Kidney tubule cell (primary cell): Measurements from ENCODE around the gene VWA5B1.
A peak's percentile ranks its signal among the peaks of the same experiment; 100 is the strongest.

Experiments
- DNase-seq: peaks from one replicate; pipeline ENCODE4 v3.0.0-alpha.2; 2018; ENCODE audit warnings: low spot score

VWA5B1 gene

DNA sequence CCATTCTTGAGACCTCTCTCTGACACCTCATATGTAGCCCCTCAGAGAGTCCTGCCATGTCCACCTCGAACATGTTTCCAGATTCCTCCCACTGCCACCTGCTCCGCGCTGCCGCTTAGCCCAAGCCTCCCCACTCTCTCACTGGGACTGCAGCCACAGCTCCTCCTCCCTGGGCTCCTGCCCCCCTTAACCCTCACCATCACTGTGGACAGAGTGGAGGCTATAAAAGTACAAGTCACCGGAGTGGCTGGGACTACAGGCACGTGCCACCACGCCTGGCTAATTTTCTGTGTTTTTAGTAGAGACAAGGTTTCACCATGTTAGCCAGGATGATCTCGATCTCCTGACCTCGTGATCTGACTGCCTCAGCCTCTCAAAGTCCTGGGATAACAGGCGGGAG, 77.0 kb downstream of the VWA5B1 start:
- DNase-seq: peak; percentile 14

DNA sequence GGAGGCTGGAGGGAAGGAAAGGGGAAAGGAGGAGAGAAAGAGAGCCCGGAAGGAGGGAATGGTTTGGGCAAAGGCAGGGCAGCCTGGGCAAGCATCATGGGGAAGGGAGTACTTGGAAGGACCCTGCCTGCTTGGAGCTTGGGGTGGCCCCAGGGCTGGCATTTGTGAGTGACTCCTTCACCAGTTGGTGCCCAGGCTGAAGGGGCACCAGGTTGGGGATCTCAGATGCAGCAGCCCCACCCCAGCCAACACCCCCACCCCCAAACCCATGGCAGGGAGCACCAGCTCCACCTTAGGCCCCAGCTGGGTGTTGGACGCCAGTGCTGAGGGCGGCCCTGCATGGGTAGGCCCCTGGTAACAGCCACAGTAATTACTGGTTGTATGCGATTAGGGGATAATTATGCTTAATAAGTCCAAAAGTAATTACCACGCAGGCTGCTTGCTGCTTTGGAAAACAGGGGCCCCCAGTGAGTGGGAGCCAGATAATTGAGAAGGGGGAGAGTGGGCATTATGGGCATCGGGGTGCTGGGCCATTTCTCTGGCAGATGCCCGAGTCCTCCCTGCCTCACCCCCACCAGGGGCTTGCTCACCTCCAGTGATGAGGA, 78.3 kb downstream of the VWA5B1 start:
- DNase-seq: no peak

DNA sequence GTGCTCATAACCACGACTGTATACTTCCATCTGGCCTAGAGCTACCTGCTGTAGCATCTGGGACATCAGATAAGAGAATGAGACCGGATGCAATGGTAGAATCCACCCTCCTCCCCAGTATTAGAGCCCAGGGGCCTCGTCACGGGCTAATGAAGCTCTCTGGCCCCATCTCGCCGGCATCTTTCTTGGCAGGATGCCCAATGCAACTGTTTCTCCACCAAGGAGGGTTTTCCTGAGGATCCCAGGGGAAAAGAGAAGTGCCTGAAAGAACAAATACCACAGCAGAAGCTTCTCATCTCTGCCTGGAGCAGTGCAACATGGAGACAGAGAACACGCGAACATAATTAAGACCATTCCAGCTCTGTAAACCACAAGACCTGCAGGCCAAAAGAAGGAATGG, 80.0 kb downstream of the VWA5B1 start:
- no peak for DNase-seq

DNA sequence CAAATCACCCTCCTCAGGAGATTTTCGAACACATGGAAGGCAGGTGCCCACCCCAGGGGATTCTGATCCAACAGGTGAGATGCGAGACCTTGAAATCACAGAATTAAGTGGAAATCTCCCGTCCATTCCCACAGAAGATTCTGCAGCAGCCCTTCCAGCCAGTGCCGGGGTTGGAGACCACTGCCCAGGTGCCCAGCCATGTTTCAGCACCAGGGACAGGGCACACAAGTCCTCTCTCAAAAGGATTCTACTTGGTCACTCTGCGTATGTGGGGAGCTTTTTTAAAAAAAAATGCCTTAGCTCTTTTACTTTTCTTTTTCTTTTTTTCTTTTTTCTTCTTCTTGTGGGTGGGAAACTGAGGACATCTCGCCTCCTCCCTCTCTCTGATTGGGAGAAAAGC, 80.7 kb downstream of the VWA5B1 start:
- DNase-seq: no peak

DNA sequence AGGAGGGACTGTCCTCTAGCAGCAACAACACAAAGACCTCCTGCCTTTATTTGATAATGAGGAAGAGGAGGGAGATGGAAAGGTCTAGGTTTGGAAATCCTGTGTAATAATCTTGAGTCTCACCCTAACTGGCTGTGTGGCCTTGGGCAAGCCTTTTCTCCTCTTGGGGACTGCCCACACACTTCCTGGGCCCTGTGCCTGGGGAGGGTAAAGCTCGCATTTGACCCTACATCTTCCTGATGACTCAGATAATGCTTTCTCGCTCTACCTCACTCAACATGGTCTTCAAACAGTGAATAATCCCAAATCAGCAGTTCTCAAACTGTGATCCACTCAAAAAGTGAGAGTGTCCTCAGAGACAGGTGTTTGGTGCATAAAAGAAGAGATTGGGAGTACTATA, 81.2 kb downstream of the VWA5B1 start:
- no peak for DNase-seq

DNA sequence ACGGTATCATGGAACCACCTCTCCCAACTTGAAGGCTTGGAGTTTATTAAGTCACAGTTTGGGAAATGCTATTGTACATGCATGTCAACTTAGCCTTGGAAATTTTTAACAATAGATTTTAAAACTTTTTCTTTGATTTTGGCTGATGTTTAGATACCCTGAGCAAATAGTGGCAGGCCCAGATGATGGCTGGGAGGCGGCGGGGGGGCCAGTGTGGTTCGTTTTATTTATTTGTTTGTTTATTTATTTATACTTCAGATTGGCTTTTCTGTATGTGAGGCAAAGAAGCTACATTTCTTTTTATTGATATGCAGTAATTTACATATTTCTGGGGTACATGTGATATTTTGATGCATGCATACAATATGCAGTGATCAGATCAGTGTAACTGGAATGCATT, 82.0 kb downstream of the VWA5B1 start:
- DNase-seq: no peak

DNA sequence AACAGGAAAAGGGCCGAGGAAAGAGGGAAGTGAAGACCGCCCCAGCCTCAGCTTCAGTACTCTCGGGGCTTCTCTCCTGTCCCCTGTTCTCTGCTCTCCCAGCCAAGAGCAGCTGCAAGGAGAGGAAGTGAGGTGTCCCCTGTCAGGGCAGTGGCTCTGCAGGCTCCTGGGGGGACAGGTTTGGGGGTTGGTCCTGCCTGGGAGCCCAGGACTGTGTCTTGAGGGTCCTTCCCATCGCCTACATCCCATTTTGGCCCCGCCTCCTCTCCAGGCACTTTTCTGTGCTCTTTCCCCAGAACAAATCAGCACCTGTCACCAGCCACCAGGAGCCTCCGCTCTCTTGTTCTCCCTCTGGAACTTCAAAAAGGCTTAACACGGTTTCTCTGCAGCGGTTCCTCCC, 82.6 kb downstream of the VWA5B1 start:
- DNase-seq: no peak

DNA sequence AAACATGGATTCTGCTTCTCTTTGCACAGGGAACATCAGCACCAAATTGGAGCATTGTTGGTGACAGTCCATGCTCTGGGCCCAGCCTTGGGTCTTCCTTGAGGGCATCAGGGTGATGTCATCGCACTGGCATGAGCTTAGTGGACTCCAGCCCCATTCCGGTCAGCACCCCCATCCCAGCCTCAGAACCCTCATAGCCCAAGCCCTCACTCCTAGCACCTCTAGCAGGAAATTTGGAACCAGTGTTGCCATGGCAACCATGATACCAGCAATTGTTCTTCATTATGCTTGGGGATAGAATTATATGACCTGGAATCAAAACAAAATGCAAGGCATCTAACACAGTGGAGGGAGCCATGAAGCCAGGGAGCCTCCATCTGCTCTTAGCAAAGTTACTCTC, 83.1 kb downstream of the VWA5B1 start:
- DNase-seq: peak; percentile 14

DNA sequence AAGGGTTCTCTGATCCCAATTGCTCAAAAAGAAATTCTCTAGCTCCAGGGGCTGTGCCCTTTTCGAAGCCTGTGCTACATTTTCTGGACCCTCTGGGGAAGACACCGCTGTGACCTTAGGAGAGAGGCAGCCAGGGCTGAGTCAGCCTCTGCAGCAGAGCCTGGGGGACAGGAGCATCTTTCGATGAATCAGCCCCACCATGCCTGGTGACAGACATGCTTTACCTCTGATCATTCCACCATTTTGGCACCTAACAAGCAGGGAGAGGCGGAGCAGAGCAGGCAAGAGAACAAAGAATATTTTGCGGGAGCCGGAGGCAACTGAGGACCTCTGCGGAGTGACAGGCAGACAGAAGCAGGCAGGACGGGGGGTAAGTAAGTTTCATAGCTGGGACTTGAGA, 84.9 kb downstream of the VWA5B1 start:
- peak; percentile 54 for DNase-seq

DNA sequence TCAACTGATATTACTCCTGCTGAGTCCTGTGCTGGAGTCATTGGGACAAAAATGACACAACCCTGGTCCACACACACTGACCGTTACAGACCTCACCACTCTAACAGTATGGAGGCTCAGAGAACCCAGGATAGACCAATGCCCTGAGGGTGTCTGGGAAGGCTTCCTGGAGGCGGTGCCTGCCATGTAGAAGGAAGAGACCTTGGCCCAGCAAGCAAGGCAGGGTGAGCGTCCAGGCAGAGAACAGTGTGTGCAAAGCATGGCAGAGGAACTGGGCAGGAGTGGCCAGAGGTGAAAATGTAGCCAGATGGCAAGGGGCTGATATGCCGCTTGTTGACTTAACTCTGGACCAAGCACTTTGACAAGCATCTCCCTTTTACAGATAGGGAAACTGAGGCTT, 85.5 kb downstream of the VWA5B1 start:
- DNase-seq: no peak

DNA sequence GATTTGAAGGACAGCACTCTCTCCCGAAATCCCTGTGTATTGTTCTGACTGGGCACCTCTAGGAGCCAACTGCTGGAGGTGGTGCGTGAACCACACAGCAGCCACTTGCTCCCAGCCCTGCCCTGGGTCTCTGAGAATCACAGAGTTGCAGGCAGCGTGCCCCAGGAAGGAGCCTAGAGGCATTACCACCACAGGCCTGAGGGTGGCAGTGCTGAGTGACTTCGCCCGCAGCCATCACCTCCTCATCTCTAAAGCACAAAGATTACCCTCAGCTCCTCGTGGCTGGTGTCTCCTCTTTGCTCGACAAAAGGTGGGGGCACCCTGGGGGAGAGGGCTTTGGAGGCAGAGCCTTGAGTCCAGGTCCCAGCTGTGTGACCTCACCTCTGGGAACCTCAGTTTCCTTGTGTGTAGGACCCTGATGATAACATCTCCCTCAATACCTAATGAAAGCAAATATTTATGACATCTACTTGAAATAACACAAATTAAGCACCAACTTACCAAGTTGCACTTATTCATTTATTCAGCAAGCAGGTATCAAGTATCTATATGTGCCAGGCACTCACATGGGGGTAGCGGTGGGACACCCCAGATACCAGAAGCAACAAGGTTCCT, 86.3 kb downstream of the VWA5B1 start:
- DNase-seq: peak; percentile 50

DNA sequence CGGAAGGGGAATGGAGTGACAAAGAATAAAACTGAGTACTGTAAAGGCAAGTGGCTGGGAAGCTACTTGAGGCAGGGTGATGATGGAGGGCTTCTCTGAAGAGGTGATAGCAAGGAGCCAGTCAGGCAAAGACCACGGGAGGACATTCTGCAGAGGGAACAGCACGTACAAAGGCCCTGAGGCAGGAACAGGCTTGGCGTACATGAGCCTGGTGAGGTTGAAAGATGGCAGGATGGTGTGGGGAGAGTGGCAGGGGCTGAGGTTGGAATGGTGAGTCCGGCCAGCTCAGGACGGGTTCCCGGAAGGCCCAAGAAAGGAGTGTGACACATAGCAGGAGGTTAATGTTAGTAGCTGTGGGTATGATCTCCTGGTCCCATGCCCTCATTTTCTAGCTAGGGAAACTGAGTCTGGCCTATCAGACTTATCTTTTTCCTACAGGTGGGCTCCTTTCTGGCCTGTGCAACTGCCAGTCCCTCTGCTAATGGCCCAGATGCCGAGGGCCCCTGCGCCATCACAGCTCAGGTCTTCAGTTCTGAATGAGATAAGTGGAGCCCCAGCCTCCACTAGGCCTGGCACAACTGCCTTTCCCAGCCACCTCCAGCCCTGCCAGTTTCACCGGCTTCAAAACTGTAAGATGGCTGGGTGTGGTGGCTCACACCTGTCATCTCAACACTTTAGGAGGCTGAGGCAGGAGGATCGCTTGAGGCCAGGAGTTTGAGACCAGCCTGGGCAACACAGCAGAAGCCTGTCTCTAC, 87.0 kb downstream of the VWA5B1 start:
- no peak for DNase-seq

DNA sequence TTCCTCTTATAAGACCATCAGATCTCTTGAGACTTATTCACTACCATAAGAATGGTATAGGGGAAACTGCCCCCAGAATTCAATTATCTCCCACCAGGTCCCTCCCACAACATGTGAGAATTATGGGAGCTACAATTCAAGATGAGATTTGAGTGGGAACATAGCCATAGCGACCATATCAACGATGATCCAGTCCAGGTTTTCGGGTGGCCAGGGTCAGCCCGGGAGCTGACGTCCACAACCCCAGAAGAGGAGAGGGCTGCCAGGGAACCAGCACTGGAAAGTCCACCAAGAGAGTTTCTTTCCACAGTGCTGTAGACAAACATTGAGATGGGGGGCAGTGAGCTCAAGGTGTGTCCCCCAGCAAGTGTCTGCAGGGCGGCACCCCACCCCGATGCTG, 88.4 kb downstream of the VWA5B1 start:
- DNase-seq: no peak

DNA sequence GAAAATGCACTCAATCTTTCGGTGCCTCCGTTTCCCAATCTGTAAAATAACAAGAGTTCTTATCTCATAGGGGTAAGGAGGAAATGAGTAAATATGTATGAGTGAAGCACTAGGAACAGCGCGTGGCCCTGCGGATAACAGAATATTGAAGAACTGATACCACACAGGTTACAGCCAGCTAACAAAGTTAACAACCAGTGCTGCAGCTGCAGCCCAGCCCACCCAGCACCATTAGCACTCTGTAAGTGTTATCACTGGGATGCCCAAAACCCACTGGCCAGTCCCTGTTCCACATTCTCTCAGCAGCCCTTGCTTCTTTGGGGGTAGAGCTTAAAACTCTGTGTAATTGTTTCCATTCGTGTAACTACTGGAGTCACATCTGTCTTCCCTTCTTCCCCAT, 89.5 kb downstream of the VWA5B1 start:
- no peak for DNase-seq

DNA sequence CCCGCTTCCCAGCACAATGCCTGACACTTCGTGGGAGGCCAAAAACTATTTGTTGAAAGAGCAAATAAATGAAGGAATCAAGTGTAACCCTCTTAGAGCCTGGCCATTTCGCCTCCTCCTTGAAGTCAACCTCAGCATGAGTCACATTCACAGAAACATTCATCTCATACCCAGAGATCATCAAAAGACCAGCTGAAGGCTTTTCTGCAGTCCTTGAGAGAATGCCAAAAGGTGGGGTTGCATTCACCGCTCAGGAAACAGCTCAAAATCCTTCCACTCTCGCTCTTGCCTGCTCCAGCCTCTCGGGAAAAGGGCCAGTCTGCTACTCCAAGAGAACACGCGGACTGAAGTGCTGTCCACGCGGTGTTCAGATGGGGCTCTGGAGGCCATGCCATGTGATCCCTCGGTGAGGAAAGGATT, 90.0 kb downstream of the VWA5B1 start:
- DNase-seq: peak; percentile 41

DNA sequence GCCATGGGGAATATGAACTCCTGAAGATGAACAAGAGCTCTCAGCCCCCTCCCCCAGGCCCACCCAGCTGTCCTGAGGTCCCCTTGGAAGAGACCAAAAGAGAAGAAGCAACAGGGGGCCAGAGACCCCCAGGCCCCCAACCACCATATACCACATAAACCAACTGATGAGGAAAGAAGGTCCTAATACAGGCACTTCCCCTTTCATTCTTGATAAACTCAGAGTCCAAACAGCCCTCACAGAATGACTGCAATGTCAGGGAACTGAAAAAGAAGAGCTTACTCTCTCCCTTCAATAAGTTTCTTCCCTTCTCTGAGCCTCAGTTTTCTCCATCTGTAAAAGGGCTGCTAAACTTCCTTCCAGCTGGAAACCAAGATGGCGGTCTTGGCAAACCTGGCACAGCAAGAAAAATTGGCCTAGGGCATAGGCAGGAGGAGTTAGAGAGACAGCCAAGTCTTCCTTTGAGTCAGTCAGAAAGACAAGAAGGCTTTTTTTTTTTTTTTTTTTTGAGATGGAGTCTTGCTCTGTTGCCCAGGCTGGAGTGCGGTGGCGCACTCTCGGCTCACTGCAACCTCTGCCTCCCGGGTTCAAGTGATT, 90.5 kb downstream of the VWA5B1 start:
- no peak for DNase-seq

DNA sequence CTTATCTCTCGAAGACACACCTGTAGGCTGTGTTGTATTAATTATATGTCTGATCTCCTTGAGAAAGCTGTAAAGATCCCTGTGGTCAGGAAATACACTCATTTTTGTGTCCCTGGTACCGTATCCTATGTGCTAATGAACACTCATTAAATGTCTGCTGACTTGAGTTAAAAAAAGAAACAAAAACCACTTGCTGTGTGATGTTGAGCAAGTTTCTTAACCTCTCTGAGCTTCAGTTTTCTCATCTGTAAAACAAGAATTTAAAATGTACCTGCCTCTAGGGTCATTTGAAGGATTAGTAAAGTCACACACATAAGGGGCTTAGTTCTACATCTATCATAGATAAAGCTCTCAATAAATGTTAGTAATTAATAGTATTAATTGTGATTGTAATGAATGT, 91.3 kb downstream of the VWA5B1 start:
- DNase-seq: no peak

DNA sequence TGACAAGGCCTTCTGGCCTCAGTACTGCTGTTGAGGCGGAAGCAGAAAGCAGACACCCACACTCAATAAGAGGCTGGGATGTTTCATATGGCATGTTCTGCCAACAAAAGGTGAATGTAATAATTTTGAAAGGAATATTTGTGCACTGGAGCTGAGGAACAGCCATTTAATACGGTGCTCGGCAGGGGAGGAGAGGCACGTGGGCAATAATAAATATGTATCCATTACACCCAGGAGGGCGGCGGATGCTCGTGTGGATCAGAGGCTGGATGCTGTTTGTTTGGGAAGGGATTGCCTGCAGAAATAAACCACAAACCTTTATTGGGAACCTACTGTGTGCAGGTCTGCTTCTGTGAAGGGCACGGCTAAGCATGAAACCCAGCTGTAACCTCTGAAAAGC, 92.0 kb downstream of the VWA5B1 start:
- no peak for DNase-seq

DNA sequence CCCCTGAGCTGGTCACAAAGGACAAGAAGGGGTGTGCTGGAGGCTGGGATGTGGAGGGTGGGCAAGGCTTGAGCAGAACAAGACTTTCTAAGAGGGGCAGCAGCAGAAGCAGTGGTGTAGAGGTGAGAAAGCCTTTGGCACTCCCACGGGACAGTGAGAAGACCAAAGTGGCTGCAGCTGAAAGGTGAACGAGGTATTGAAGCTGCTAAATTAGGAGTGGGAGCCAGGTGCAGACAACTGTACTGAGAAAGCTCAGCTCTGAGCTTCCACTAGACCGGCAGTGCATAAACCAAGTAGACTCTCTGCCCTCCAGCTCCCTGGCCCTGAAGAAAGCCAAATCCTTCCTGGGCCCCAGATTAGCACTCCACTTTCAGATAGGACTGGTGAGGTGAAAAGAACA, 93.0 kb downstream of the VWA5B1 start:
- no peak for DNase-seq

DNA sequence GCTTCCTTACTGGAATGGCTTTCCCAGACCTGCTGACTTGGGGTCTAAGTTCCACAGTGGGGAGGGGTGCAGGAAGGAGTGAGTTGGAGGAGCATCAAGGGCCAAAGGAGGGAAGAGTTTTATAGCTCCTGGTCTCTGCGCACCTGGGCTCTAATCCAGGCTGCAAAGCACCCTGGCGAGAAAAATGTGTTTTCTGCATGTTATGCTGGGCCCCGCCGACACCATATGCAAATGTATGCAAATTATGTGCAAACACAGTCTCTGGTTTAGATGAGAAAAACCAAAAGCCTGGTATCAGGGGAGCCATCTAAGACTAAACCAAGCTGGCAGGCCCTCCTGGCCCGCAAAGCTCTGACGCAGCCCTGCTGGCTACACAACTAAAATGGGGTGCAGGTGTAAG, 95.0 kb downstream of the VWA5B1 start:
- DNase-seq: no peak

DNA sequence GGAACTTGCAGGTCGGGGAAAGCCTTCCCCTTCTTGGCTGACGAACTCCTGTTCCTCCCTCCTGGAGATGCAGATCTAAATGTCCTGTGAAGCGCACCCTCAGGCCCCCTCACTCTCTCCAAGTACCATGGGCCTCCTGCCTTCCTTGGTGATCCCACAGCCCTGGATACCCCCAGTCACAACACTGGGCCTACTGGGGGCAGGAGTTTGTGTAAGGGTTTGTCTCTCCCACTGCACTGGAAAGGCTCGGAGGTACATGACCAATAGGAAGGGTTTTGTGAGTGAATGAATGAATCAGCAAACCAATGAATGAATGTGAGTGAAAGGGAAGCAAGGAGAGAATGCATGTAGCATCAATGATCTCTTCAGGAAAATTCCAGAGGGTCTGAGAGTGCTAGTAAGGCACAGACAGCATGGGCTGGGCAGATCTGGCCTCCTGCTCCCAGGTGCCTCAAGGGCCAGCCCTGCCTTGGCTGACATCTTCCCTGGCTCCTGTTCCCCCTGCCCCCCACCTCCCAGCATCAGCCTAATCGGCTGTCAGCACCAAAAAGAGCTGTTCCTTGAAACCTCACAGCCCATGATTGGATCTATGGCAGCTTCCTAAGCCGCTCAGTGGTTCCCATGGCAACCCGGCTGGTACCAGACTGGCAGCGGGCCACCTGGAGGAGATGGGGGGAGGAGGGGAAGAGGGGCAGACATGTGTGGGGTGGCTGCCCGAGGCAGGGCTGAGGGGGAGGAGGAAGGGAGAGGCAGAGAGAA, 95.8 kb downstream of the VWA5B1 start:
- no peak for DNase-seq

DNA sequence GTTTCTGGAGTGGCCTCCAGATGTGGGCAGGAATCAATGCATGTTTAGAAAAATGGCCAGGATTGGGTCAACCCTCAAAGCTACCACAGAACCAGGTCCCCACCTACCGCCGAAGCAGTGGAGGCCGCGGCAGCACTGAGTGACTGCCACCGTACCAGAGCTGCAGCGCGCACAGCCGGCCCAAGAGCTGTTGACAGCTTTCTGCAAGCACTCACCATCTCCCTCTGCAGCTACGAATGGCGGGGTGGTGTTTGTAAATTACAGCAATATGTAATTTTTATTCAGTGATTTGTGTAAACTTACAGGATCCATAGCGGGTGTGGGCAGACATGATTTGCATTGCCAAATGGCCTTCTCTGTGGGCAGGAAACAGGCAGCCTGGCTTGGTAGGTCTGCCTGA, 98.9 kb downstream of the VWA5B1 start:
- DNase-seq: no peak
